Left cardiac atrium (tissue), 4 donors: ENCODE results near the gene SOX12. TPM values are rescaled to one million over a fixed set of nuclear protein-coding genes. Genes with fewer than 3 reads are reported as not detected.
A peak's percentile ranks its signal among the peaks of the same experiment; 100 is the strongest.

Source experiments
- ATAC-seq, 2 donors: fragments of 200-7000 bp; cut with Tn5 transposase; one replicate each; pipeline ENCODE4 v1.9.1; 2020; ENCODE audit warnings: mild to moderate bottlenecking in 2 of 2, moderate library complexity in 2 of 2
- DNase-seq: peaks from one replicate; pipeline ENCODE4 v3.0.0-alpha.2; 2020
- intact Hi-C, 2 donors: fragments of 100-400 bp; cut with DNase I; formaldehyde crosslinking; loops; one replicate each; pipeline versions ENCODE4 v1.14.1 to v1.15.1; 2022 to 2023
- total RNA-seq, 2 donors: library from RNA; stranded (reverse); fragmentation: NEBNext Ultra II Directional; extraction: Animal tissue kit (Norgen Biotek cat#: 25700); gene quantifications; one replicate each; pipeline ENCODE4 v1.2.1, GENCODE V29; 2021
- donor health status: DM: no; HTN: yes; CAD: no.
- donor health status: DM: no; HTN: yes; CAD: no; lungs with severe emphysema.
- donor health status: DM: yes; HTN: yes; CAD: no.
- donor health status: Dilated cardiomyopathy.

SOX12 gene
- total RNA-seq, 2 donors from 2014 or later, result 8.1 to 11.6 TPM

GRCh38 chr20:298776-299391 is 26.5 kb upstream of the SOX12 start:
- intact Hi-C loops, result loop anchor here in 1 of 2 donors (2.0 kb wide), 1 partner anchor 24 kb away; no protein-coding TSS in a partner anchor
- ATAC-seq, result no peak
- DNase-seq, result no peak

- DNase-seq, result no peak
- intact Hi-C loops, result no loop called here
- ATAC-seq, result no peak
Observed at GRCh38 chr20:300345-300990, 24.9 kb upstream of the SOX12 start.

GRCh38 chr20:301886-302848 is 23.2 kb upstream of the SOX12 start:
- DNase-seq, result no peak
- no peak for ATAC-seq
- intact Hi-C loops, result no loop called here

- DNase-seq, result no peak
- intact Hi-C loops, result no loop called here
- ATAC-seq, result no peak
Observed at GRCh38 chr20:305745-306144, 19.6 kb upstream of the SOX12 start.

- DNase-seq (no peak), ATAC-seq (no peak)
- intact Hi-C loops, result no loop called here
Observed at GRCh38 chr20:308427-309038, 16.8 kb upstream of the SOX12 start.

- intact Hi-C loops, result no loop called here
- peak in 1 of 2 donors; percentile 31 for ATAC-seq
- no peak for DNase-seq
Observed at GRCh38 chr20:309306-309840, 16.0 kb upstream of the SOX12 start.

- intact Hi-C loops, result loop anchor here in 1 of 2 donors (1.0 kb wide), 1 partner anchor 13 kb away; no protein-coding TSS in a partner anchor
- peak; percentile 99 for DNase-seq
- ATAC-seq, result peak; percentile 100
Observed at GRCh38 chr20:309841-310644, 15.3 kb upstream of the SOX12 start.

- intact Hi-C loops, result loop anchor here in 1 of 2 donors (1.0 kb wide), 1 partner anchor 13 kb away; no protein-coding TSS in a partner anchor
- ATAC-seq, result no peak
- no peak for DNase-seq
Observed at GRCh38 chr20:310645-311044, 14.7 kb upstream of the SOX12 start.

GRCh38 chr20:311609-312008 is 13.7 kb upstream of the SOX12 start:
- ATAC-seq, result no peak
- no peak for DNase-seq
- intact Hi-C loops, result no loop called here

GRCh38 chr20:312067-312466 is 13.3 kb upstream of the SOX12 start:
- ATAC-seq, result no peak
- DNase-seq, result no peak
- intact Hi-C loops, result no loop called here

- ATAC-seq, result no peak
- intact Hi-C loops, result no loop called here
Observed at GRCh38 chr20:312866-313265, 12.5 kb upstream of the SOX12 start.

GRCh38 chr20:313402-313801 is 11.9 kb upstream of the SOX12 start:
- ATAC-seq, result no peak
- intact Hi-C loops, result no loop called here
- no peak for DNase-seq

More at GRCh38 chr20:312866-313265, 12.5 kb upstream of the SOX12 start:
- no peak for DNase-seq

- ATAC-seq (no peak), DNase-seq (no peak)
- intact Hi-C loops, result no loop called here
Observed at GRCh38 chr20:313948-314347, 11.4 kb upstream of the SOX12 start.

GRCh38 chr20:316316-317068 is 8.9 kb upstream of the SOX12 start:
- intact Hi-C loops, result no loop called here
- ATAC-seq, result no peak
- DNase-seq, result no peak

GRCh38 chr20:324177-325044 is 941 bp upstream of the SOX12 start:
- ATAC-seq, result peak; percentile 73 to 85
- intact Hi-C loops, result no loop called here

GRCh38 chr20:325889-326644 is 715 bp downstream of the SOX12 start:
- DNase-seq (peak; percentile 78), ATAC-seq (peak in 1 of 2 donors; percentile 9)
- intact Hi-C loops, result no loop called here

More at GRCh38 chr20:324177-325044, 941 bp upstream of the SOX12 start:
- DNase-seq, result peak; percentile 94
